SKM-1 (cell line): ENCODE results near the gene RHOH.

Experiments used
- DNase-seq: peaks from one replicate; lab custom pipeline; 2025; ENCODE audit not compliant: unreplicated experiment; lab: John Stamatoyannopoulos, UW

RHOH gene

GRCh38 chr4:40233227-40233626 lies 36.4 kb downstream of the RHOH start:
- DNase-seq = no peak

DNA sequence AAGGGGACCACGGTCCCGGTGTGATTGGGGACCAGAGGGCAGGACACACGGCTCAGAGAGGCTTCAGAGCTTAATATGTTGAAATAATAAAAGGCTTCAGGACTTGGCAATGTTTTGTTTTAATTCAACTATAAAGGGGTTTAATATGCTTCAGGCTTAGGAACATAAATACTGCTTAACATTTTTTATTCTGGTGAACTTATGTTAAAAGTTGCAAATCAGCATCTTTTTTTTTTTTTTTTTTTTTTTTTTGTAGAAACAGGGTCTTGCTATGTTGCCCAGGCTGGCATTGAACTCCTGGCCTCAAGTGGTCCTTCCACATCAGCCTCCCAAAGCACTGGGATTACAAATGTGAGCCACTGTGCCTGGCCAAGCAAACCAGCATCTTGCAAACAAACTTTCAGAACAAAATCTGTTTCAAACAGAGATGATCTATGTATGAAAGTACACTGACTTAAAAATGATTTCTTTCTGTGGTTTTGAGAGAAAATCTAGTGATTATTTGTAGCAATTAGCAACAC lies 37.7 kb downstream of the RHOH start:
- no peak for DNase-seq

DNA sequence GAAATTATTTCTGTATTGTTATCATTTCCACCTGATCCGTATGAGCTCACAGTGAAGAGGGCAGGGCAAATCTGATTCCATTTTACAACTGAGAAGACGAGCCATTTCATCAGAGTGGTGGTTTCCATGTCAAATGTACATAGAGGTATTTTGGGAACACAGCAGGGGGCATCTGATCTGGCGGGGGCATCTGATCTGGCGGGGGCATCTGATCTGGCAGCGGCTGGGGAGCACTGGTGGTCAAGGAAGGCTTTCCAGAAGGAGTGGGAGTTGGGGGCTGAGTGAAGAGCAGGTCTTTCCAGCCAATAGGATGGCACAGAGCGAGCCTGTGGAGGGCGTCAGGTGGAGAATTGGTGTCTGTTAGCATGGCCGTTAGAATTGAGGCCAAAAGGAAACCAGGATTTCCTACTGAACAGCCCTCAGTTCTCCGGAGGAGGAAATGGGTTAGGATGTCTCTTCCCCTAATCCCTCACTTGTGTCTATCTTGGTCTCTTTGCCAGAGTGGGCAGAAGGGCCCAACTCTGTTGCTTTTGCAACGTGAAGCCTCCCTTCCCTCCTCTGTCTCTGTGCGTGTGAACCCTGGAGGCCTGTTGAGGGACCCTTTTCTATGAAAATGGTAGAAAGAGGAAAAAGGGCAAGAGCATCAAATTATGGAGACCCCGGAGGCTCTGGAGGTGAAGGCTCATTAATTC lies 41.3 kb downstream of the RHOH start:
- no peak for DNase-seq

GRCh38 chr4:40238700-40239548 lies 42.1 kb downstream of the RHOH start:
- no peak for DNase-seq

GRCh38 chr4:40240040-40240653 lies 43.3 kb downstream of the RHOH start:
- no peak for DNase-seq

GRCh38 chr4:40241026-40241425 lies 44.2 kb downstream of the RHOH start:
- DNase-seq = no peak

- DNase-seq = no peak
Observed at GRCh38 chr4:40241941-40242340, 45.1 kb downstream of the RHOH start.

DNA sequence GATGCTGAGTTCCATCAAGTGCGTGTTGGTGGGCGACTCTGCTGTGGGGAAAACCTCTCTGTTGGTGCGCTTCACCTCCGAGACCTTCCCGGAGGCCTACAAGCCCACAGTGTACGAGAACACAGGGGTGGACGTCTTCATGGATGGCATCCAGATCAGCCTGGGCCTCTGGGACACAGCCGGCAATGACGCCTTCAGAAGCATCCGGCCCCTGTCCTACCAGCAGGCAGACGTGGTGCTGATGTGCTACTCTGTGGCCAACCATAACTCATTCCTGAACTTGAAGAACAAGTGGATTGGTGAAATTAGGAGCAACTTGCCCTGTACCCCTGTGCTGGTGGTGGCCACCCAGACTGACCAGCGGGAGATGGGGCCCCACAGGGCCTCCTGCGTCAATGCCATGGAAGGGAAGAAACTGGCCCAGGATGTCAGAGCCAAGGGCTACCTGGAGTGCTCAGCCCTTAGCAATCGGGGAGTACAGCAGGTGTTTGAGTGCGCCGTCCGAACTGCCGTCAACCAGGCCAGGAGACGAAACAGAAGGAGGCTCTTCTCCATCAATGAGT lies 46.6 kb downstream of the RHOH start:
- DNase-seq = no peak

- DNase-seq = no peak
Observed at GRCh38 chr4:40244606-40245005, 47.8 kb downstream of the RHOH start.

- no peak for DNase-seq
Observed at GRCh38 chr4:40245550-40245949, 48.7 kb downstream of the RHOH start.

- DNase-seq = no peak
Observed at GRCh38 chr4:40246011-40246900, 49.4 kb downstream of the RHOH start.

DNA sequence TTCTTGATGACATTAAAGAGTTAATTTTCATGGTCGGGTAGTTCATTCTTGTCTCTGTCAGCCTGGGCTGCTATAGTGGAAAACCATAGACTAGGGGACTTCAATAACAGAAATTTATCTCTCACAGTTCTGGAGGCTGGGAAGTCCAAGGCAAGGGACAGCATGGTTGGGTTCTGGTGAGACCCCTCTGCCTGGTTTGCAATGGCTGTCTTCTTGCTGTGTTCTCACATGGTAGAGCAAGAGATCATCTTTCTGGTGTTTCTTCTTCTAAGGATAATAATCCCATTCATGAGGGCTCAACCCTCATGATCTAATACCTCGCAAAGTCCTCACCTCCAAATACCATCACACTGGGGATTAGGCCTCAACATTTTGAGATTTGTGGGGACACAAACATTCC lies 50.1 kb downstream of the RHOH start:
- no peak for DNase-seq

DNA sequence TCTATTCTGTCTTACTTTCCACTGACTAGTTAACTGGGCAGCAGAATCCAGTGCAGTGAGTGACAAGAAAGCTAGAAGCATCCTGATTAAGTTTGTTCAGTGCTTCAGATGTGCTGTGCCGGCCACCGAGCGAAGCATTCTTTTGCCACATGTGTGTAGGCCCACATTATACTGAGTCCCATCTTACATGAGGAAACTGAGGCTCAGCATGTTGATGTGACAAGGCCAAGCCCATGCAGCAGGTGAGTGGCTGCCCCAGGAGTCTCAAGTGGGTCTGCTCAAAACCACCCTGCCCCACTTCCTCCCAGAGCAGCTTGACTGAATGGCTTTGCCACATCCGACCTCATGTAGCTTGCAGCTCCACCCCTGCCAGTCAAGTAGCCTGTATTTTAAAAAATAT lies 50.5 kb downstream of the RHOH start:
- DNase-seq = no peak

DNA sequence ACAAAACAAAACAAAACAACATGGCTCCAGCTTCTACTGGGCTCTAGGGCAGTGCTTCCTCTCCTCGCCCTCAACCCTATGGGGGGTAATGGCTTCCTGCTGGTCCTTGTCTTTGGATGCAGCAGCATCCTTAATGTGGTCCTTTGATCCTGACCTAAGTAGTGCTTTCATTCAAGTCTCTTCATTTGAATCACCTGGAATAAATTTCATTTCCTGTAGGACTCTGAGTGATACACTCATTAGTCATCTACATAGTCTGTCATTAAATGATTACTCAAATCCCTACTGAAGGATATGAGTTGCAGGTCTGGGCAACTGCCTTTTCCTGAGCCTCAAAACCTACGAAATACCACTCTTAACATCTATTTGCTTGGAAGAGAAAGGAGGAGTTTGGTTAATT lies 54.5 kb downstream of the RHOH start:
- no peak for DNase-seq

- no peak for DNase-seq
Observed at GRCh38 chr4:40253906-40254305, 57.1 kb downstream of the RHOH start.

GRCh38 chr4:40254608-40255392 lies 58.0 kb downstream of the RHOH start:
- DNase-seq = no peak

DNA sequence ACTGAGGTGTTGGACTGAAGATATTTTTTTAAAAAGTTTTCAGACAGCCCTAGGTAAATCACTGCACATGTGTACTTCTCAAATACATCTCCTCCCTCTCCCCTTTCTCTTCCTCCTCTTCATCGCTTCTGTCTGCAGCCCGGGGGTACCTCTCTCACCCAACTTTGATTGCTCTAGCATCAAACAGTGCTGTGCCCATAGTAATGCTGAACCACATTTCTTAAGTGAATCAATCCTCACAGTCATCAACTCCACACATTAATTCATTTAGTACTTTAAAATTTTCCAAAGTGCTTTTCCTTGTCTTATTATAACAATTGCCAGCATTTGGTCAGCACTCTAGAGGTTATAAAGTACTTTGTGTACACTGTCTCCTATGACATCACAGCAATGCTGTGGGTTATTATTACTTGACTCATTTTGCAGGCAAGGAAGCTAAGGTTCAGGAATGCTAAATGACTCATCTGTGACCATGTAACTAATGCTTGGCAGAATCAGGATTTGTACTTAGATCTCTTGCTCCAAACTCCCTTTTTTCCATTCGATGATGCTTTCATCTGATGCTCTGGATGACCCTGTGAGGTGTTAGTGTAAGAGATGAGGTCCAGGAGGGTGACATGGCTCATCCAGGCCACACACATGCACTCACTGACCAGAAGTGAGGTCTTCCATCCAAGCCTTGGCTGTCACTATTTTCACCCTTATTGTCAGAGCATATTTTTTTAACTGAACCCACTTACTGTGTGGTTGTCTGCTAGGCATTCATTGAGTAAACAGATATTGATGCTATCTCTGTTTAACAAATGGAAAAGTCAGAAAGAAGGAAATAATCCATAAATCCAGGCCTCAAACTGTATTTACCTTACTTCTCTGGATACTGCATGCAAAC lies 58.8 kb downstream of the RHOH start:
- DNase-seq = no peak

DNA sequence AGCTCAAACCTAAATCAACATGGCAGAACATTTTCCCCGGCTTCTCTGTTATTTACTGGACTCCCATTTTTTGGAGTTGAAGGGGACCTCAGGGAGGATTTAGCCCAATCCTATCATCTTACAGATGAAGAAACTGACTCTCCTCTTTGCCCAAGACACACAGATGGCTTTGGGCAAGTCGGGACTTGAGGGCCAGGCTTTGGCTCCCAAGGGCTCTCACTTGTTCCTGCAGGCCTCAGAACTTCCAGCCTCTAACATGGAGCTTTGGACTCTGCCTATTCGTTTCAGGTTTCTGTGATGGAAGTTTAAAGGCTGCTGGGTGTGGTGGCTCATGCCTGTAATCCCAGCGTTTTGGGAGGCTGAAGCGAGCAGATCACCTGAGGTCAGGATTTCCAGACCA lies 59.5 kb downstream of the RHOH start:
- no peak for DNase-seq

GRCh38 chr4:40256817-40257216 lies 60.0 kb downstream of the RHOH start:
- no peak for DNase-seq
